CD4-positive, alpha-beta T cell treated with Interleukin-2 at 100 ng/mL for 4 hours (primary cell): Measurements from ENCODE around the gene GLIS1.

ENCODE experiments used
- DNase-seq: peaks from one replicate; pipeline ENCODE4 v3.0.0-alpha.2; 2020; ENCODE audit warnings: low spot score

Gene GLIS1

DNA sequence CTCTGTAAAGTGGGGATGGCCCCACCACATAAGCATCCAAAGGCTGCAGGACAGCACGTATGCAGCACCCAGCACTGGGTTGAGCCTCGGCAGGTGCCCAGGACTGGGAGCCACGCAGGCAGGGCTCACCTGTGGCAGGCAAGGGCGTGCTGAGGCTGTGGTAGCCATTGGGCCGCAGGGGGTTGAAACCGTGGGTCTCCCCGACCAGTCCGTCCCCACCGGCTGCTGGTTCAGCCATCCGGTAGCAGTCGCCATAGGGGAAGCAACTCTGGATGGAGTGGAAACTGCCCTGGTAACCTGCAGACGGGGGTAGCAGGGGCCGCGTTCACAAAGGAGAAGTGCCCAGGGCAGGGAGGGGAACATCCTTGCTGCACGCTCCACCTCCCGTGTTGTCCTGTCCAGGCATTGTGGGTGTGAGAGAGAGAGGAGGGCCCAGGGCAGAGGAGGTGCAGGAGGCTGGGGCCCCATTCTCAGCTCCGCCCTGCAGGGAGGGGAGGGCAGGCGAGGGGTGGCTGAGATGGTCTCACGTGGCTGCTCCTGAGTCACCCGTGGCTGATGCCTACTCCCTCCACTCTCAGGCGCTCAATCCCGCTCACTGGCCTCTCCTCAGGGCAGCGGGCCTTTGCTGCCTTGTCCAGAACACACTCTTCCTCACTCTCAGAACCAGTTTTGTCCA is 229.8 kb downstream of the GLIS1 start:
- no peak for DNase-seq

DNA sequence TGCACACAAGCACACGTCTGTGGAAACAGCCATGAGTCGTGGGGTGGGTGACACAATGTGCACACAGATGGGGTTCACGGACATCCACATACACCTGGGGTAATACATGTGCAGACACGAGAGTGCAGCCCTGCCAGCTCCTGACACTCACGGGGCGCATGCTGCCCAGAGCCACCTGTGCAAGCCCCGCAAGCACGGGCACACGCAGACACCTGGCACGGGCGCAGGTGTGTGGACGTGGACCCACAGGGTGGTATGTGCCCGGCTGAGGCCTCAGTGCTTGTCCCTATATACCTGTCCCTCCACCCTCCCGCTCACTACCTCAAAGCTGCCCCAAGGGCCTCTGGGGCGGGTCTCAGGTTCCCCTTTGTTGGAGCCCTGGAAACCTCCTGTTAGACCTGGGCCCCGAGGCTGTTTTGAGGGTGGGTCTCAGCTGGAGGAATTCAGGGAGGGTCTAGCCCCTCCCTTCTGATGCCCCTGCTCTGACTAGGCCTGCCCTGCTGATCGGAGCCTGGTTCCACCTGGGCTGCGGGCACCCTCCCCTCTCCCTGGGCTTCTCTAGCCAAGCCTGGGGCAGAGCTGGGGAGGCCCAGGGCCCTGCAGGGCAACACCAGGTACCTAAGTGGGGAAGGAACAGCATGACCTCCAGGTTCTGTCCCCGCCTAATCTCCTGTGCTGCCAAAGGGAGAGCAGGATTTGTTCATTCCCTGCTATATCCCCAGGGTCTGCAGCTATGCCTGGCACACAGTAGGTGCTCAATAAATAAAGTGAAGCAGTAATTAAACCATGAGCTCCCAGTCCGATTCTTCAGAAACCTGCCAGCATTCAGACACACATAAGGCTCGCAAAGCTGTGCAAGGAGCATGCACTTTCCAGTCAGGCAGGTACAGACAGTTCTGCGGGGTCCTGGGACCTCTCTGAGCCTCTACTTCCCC is 230.6 kb downstream of the GLIS1 start:
- DNase-seq: no peak

DNA sequence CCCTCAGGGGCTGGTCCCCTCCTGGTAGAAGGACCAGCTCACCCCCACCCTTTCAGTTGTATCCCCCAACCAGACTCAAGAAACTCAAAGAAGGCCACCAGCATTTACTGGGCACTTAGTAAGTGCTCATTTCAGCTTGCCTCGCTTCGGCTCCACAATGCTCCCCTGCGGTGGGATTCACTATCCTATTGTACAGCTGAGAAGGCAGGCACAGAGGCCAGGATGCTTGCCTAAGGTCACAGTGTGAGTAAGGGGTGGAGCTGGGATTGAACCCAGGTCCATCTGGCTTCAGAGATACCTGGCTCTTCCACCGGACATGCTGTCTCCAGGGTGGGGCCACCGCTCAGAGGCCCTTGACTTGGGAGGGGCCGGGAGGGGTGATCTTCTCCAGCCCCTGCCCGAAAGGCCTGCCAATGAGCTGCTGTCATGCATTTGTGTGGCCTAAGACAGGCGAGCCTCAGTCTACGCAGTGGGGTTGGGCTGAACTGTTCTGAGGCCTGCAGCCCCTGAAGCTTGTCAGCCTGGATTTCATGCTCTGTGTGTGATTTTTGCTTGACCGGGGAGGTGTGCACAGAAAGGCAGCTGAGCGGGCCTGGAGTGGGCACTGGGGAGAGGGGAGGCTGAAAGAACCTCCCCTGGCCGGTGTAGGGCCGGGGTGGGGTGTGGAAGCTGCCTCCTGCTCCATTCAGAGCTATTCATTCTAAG is 231.7 kb downstream of the GLIS1 start:
- no peak for DNase-seq

DNA sequence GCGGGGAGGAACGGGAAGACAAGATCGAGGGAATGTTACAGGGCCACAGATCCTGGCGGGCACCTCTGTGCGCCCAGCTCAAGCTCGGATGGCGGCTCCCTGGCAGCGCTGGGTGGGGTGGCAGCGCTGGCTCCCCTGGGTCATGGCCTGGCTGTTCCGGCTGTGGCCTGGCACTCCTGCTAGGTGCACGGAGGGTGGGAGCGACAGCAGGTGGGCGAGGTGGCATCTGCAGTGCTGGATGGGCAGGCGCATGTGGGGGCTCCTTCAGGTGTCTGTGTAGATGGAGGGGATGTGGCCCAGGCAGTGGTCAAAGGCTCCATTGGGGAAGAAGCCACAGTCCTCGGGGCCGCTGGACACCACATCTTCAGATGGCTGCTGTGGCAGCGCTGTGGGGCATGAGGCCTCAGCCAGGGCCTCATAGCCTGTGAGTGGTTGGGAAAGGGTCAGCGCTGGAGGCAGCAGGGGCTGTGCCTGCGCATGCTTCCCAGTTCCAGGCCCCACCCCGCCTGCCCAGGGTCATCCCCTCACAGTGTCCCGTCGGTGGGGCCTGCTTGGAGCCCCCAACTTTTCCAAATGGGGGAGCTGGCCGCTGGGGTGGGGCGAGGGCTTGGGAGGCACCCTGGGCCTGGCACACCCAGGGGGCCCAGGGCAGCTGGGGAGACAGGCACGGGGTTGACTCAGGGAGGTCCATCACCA is 232.5 kb downstream of the GLIS1 start:
- no peak for DNase-seq

DNA sequence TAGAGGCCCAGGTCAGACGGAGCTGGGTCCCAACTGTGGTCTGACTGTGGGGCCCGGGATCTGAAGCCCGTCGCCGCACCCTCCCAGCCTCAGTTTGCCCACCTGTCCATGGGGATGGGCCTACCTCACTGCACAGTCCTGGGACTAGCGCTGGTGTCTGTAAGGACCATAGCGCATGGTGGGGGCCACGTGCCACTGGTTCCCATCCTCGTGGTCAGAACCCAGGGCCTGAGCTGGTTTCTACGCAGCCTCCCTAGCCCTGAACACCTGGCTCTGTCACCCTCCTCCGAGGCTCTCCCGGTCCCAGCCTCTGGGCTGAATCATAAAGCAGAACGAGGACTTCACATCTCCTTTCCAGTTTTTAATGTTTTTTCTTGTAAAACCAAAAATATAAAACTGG is 233.1 kb downstream of the GLIS1 start:
- DNase-seq: no peak

DNA sequence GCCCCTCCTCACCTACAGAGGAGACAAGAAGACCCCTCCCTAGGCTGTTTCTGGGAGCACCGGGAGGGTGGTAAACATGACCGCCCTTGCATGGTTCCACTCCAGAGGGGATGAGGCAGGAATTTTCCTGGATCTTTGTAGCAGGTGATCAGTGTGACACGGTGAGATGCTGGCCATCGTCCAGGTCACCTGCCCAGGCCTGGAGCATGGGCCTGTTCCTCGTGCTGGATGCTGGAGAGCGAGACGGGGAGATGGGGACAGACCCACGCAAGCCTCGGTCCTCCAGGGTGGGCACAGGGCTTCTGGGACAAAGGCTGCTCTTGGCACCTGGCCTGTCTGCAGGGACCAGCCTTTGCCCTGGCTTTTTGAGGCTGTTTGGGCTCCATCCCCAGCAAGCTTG is 233.6 kb downstream of the GLIS1 start:
- DNase-seq: no peak

DNA sequence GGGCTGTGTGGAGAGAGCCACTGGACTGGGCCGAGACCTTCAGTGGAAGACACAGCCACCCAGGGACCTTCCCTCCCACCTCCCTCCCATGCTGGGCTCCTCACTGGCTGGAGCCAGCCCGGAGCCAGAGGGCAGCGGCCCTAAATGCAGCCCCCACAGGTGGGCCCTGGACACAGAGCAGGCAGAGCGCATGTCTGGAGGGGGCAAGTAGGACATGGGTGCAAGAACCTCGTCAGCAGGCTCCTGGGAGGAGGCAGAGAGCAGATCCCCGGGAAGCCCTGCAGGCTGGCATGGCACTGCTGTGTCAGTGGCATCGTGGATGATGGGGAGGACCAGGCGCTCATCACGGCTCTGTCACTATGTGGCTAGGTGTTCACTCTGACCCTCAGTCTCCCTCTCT is 234.1 kb downstream of the GLIS1 start:
- no peak for DNase-seq

DNA sequence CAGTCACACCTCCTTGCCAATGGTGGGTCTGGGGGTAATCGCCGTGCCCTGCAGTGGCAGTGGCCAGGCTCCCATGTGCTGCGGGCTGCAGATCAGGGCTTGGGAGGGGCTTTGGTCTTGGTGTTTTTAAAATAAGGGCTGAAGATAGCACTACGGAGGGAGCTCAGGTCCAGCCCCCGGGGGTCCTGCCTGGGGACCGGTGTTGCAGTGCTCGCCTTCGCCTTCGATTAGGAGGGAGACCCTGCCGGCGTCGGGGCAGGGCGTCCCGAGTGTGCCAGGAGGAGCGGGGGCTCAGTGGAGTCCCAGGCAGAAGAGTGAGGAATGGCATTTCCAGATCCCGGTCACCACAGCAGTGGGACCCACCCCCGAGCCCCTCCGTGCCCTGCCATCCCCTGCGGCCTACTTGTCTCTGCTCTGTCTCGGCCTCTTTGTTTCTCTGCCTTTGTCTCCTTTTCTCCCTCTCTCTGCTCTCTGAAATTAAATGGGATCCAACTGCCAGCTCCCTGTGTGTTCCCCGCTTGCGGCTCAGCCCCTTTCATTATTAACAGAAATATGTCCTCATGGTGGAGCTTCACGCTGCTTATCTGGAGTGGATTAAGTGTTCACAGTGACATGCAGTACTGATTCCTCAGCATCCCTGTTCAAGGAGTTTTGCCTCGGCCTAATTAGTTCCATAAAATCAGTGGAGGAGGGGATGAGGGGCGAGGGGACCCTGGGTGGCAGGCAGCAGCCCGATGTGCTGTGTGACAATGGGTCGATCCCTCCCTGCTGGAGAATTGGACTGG is 235.3 kb downstream of the GLIS1 start:
- DNase-seq: no peak

DNA sequence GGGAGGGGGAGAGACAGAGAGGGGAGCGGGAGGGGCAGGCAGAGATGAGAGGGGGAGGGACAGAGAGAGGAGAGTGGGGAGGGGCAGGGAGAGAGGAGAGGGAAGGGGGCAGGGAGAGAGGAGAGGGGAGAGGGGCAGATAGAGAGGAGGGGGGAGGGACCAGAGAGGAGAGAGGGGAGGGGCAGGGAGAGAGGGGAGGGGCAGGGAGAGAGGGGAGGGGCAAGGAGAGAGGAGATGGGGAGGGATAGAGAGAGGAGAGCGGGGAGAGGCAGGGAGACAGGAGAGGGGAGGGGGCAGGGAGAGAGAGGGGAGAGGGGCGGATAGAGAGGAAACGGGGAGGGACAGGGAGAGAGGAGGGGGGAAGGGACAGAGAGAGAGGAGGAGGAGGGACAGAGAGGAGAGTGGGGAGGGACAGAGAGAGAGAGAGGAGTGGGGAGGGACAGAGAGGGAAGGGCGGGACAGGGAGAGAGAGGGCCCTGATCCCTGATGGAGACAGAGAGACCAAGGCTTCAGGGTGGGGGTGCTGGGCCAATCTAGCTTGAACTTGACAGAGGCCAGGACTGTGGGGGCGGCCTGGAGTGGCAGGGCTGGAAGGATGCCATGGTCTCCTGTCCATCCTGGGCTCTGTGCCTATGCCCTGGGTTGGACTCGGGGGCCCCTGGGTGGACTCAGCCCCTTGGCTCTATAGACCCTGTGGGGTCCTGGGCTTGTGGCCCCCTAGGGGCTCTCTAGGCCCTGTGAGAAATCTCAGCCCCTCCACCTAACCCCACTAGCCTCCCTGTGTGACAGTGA is 236.1 kb downstream of the GLIS1 start:
- no peak for DNase-seq

DNA sequence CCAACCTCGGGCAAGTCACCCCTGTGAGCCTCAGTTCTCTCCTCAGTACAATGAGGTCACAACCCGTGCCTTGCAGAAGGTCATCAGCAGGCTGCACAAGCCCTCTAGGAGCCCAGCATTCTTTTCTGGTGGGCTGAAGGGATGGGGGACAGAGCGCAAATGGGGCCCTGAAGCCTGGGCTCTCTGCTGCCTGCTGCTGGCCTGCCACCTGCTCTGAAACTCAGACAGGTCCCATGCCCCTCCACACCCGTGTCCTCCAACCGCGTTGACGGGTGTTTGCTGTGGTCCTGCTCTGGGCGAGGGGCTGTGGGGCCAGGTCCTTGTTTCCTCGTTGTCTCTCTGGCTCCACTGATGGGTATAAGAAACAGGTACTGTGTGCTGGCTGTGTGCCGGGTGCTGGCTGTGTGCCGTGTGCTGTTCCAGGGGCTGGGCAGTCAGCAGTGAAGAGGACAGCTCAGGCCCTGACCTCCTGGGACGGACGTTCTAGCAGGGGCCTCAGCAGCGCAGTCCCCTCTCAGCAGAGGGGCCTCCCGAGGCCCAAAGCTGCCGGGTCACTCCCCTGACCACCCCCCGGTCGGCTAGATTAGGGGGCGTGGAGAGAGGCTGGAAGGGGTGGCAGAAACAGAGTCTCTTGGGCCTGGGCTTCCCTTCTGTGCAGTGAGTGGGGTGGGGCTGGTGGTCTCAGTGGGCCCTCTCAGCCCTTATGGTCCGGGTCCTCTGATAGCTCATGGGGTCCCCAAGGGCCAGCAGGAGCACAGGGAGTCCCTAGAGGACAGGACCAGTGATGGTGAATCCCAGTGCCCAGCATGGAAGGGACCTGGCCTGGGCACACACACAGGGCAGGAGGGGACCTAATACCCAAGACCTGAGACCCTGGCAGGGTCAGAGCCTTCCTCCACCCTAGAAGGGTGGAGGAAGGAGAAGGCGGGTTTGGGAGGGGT is 237.6 kb downstream of the GLIS1 start:
- no peak for DNase-seq

DNA sequence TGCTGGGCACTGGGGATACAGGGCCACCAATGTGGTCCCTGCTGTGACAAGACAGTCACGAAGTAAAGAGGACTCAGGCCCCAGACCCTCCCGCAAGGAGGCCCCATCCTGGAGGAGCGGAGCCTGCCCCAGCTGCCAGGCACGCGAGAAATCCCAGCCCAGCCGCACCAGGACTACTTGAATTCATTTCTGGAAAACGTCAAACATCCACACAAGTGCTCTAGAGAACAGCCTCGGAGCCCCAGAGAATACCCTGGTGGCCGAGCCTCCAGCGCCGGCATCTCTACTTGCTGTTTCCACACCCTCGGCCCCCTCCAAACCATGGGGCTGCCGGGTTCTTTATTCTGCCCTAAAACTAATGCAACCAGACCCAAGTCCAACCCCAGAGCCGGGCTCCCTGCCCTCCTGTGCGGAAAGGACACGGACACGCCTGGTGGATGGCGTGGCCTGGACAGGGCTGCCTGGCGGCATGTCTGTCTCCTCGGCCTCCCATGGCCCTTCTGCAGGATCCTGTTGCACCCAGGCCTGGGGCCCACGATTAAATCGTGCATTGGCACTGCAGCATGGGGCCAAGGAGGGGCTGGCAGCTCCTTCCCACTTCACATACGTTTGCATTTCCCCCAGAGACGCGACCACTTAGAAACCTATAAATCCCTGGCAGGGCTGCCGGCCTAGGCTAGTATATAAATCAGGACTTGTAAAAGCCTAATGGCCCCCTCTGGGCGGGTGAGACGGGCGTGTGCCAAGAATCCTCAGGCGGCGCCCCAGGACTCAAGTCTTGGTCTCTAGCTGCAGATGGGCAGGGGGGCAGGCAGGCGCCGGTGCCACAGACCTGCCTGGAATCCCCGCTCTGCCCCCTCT is 238.5 kb downstream of the GLIS1 start:
- DNase-seq: no peak

DNA sequence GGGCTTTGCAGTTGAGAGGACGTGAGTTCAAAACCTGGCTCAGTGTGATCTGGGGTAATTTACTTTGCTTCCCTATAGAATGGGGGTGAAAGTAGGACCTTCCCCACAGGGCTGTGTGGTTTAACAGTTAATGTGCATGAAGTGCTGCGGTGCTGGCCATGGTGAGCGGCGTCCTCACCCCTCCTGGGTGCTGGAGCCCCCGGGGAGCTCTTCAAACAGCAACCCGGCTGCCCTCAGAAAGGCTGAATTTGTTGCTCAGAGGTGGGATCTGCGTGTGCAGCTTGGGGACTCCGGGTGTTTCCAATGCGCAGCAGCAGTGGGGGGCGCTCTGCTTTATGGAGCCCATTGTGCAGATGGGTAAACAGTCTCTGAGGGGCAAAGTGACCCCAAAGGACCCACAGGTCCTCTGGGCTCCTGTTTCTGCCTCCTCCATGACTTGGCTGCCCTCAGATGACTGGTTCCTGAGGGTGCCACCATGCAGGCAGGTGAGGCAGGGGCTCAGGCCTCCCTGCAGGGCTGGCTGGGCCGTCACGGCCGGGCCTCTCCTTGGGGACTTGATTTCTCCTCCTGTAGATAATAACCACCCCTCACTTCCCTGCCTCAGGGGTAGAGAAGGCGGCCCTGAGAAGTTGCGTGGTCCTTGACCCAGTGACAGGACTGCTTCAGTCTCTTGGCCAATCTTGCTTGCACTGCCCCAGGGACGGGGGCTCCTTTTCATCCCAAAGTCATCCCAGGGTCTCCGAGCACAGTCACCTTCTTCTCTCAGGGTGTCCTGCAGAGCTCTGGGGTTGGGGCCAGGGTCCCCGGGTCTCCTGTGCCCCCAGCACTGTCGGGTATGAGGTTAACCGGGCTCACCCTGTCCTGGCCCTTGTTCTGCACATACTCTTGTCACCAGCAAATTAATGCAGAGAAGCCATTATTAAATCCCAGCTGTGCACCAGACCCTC is 239.4 kb downstream of the GLIS1 start:
- no peak for DNase-seq

DNA sequence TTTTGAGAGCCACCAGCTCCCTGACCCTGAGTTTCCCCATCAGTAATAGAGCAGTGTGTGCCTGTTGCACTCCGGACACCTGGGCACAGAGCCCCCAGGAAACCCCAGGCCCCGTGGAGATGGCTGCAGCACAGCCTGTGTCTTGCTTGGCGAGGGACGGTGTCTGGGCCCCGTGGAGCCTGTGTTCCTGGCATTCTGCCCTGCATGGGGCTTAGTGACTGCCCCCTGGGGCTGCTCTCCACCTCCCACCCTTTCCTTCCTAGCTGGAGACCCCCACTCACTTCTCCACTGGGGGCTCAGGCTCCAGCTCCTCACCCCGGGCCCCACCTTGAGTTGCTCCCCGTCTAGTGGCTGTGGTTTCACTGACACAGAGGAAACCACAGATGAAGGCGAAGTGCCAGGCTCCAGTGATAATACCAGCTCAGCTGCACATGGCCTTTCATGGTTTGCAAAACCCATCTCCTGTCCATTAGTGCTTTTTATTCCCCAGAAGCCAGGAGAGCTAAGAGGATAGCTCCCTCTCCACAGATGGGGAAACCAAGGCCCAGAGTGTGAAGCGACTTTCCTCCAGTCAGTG is 240.3 kb downstream of the GLIS1 start:
- DNase-seq: no peak

DNA sequence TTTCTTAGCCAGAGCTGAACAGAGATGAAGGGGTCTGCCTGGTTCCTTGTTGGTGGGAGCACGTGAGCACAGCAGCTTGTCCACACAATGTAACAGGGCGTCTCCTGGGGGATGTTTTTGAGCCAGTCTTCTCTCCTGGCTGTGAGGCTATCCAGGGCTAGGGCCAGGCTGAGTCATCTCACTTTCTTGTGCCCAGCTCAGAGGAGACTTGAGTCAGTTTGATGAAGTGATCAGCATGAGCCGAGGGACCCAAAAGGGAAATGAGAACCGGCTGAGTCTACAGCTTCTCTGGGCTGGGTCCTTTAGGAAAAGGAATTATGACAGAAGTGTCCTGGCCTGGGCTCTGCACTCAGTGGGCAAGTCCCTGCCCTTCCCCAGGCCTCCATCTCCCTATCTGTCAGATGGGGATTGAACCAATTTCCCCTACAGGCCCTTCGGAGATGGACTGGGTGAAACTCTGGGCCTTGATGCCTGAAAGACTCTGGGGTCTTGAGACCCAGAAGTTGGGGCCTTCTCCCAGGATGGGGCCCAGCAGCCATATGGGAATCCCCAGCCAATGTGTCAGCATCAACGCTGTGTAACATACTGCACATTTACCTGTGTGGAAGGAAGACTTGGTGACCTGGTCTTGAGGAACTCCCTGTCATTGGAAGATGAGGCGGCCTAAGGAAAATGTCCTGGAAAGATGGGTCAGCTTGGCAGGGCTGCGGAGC is 243.2 kb downstream of the GLIS1 start:
- DNase-seq: no peak

DNA sequence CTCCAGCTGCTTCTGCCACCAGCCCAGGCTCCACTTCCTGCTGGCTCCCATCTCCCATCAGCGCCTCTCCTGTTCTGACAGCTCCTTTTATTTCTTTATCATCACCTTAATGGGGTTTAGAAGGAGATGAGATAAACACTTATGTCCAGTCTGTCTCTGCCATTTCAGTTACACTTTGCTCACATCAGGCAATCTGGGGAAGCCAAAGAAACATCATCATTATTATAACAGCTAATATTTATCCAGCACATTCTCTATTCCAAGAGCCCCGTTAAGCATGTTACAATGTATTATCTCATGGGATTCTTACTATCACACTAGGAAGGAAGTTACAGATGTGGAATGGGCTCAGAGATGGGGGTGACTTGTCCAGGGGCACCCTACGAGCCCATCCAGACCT is 248.6 kb downstream of the GLIS1 start:
- no peak for DNase-seq

DNA sequence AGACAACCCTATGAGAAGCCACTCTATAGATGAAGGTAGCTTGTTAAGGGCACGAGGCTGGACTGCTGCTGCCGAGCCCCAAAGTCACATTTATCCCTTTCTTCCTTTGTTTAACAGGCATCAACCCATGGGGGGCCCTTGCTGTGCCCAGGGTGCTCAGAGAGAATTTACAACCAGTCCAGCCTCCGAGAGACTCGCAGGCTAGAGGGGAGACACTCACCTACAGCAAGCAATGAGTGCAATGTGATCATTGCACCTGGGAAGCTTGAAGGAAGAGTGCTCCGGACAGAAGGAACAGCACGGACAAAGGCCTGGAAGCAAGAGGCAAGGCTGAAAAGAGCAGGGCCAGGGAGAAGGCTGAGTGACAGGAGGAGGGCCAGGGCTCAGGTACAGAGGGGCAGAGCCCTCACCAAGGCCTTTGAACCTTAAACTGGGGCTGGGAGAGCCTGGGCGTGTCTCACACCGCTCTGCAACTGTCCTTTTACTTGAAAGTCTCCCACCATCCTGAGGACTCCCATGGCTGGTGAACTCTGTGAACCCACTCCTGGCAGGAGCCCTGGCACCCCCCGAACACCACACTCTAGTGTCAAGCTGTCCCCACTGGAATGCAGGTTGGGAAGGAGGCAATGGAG is 252.5 kb downstream of the GLIS1 start:
- no peak for DNase-seq
